HS-5 (cell line): ENCODE measurements around the gene PPP2R1B.
"Not testable (repeated sequence)": the region's sequence is repeated elsewhere in the genome, so short reads cannot be mapped to it uniquely, and the experiment has no call there.

Experiments used
- DNase-seq: peaks from one replicate; pipeline ENCODE4 v3.0.0-alpha.2; 2012; ENCODE audit warnings: low read depth

The PPP2R1B gene

DNA sequence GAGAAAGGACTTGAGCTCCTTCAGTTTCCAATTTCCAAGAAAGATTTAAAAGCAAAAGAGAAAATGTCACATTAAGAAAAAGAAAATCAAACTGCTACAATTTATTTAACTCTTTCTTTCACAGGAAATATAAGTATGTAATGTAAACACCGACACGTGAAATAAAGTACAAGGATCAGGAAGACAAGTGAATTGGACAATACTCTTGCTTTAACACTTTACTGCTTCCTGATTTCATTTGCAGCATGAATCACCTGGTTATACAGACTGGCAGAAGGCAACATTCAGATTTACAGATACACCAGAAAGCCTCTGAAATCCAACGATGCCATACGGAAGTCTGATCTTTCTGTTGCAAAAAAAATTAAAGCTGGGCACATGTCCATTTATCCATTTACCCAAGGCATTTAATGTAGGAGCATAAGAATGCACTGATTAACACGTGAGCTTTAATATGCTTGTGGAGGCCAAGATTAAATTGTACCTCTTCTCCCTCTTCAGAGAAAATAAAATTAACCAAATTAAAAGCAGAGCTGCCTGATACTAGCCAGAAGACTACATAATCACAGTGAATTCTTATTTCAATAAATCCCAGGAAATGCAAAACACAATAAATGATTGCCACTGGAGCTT is 16.0 kb upstream of the PPP2R1B start:
- no peak for DNase-seq

GRCh38 chr11:111779118-111779517 is 12.9 kb upstream of the PPP2R1B start:
- DNase-seq = no peak

DNA sequence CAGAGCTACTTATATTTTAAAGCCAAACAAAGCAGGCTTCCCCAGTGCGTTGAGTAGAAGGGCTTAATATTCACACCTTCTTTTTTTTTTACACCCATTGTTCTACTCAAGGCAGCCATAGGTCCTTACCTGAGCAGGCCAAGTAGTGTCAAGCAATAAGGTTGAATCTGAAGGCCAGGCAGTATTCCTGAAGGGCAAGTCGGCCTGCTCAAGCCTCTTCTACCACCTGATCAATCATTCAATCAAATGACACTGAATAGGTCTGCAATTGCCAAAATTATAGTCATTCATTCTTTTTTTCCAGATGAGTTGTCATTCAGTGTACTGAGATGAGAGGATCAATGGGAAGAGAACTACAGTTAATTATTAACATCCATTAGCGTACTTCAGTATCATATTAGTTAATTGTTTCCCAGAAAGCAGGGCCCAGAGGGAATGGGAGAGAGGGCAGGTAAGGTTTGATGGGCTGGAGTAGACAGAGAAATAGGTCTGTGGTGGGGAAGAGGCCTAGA is 11.9 kb upstream of the PPP2R1B start:
- DNase-seq = no peak

- peak; percentile 49 for DNase-seq
Observed at GRCh38 chr11:111777094-111778046, 11.2 kb upstream of the PPP2R1B start.

DNA sequence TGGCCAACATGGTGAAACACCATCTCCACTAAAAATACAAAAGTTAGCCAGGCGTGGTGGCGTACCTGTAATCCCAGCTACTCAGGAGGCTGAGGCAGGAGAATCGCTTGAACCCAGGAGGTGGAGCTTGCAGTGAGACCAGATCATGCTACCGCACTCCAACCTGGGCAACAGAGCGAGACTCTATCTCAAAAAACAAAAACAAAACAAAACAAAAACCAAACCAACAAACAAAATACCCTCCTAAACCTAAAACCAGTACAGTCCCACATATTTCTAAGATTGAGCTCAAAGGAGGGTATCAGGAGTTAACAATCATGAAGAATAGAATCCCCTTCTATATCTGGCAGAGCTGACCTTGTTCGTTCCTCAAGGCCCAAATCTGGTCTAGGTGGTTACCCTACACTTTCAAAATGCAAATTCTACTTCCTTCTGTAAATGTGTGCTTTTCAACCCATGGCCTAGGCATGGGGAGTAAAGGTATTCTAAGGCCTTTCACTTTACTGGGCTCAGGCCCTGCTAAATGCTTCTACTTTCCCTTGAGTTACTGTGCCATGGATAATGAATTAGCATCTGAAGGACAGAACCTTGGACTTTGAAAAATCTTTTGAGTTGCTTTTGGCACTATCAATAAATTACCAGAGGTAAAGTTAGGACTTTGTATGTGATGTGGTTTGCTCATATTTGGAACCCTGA is 10.4 kb upstream of the PPP2R1B start:
- no peak for DNase-seq

GRCh38 chr11:111774955-111775710 is 8.9 kb upstream of the PPP2R1B start:
- no peak for DNase-seq

DNA sequence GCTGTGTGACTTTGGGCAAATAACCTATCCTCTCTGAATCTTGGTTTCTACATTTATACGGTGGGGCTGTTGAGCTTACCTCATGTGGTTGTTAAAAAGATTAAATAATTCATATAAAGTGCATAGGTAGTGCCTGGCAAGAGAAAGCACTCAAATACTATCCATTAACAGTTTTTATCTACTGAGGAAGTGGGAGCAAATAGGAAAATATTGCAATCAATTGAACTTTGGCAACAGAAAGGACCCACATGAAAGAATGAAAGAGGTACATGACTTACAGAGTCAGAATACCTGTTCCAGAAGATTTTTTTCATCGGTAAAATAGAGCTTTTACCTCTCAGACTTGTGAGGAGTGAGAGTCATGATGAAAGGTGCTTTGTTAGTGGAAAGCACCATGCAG is 6.3 kb upstream of the PPP2R1B start:
- DNase-seq = no peak

GRCh38 chr11:111771205-111771604 is 5.0 kb upstream of the PPP2R1B start:
- not testable (repeated sequence) for DNase-seq

DNA sequence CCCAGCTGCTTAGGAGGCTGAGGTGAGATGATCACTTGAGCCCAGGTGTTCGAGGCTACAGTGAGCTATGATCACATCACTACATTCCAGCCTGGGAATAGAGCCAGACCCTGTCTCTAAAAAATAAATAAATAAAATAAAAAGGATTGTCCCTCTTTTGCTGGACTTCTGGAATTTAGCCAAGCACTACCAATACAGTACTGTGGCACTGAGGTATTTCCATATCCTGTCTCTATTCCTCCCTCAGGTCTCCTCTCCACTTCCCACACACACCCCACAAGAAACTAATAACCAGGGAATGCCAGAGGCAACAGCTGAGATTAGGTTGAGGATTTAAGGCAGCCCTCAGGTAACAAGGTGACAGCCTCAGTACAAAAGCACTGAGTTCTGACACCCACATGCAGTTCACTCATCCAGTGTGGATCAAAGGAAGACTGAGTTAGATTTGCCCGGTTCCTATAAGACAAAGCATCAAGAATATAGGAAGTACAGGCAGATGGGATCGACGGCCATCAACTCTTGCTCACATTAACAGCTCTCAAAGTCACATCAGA is 4.5 kb upstream of the PPP2R1B start:
- DNase-seq = no peak

GRCh38 chr11:111766834-111767142 is 599 bp upstream of the PPP2R1B start:
- no peak for DNase-seq

DNA sequence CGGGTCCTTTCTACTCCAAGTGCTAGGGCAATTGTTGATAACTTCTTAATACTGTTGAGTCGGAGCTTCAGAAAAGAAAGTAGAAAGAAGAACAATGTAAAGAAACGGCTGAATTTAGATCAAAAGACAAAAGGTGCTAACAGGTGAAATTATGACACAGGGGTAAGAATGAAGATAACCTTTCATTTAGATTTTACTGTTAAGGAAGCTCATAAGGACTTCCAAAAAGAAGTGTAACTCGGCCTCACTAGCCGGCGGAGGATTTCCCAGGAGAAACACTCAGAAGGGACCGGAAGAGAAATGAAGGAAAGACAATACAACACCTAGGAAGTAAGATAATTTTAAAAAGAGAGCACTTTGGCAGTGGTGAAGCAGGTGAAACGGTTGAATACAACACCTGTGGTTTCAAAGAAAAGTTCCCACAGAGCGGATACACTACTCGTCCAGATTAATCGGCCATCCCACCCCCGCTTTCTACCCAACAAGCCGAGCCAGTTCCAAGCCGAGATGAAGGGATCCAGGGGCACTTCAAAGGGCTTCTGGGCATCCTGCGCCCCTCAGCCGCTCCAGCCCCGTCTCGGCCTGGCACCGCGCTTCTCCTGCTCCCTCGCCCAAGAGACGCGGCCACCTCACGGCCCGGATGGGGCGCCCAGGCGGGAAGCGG is 737 bp downstream of the PPP2R1B start:
- DNase-seq = no peak

GRCh38 chr11:111764621-111765020 is 1.6 kb downstream of the PPP2R1B start:
- no peak for DNase-seq

- DNase-seq = no peak
Observed at GRCh38 chr11:111762981-111763643, 3.1 kb downstream of the PPP2R1B start.

DNA sequence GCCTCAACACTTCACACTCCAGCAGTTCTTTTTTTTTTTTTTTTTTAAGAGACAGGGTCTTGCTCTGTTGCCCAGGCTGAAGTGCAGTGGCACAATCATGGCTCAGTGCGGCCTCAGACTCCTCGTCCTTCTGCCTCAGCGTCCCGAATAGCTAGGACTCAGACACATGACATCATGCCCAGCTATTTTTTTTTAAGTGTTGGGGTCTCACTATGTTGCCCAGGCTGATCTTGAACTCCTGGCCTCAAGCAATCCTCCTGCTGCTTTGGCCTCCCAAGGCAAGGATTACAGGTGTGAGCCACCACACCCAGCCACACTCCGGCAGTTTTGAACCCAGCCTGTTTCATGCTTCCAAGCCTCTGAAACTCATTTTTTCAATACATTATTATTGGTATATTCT is 3.7 kb downstream of the PPP2R1B start:
- DNase-seq = no peak

DNA sequence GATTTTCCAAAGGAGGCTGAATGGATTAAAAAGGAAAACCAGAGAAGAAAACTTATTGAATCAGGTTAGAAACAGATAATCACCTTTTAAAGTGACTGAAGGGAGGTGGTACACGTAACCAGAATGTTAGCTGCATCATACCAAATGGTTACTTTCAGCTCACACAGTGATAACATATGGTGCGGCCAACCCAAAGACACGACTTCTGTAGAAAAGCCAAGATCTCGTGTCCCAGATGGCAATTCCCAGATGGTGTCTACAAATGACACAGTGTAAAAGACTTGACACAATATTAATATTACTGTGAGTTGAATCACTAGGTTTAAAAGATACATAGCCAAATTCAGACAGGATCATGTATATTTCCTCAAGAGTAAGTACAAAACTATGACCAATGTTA is 5.2 kb downstream of the PPP2R1B start:
- no peak for DNase-seq

DNA sequence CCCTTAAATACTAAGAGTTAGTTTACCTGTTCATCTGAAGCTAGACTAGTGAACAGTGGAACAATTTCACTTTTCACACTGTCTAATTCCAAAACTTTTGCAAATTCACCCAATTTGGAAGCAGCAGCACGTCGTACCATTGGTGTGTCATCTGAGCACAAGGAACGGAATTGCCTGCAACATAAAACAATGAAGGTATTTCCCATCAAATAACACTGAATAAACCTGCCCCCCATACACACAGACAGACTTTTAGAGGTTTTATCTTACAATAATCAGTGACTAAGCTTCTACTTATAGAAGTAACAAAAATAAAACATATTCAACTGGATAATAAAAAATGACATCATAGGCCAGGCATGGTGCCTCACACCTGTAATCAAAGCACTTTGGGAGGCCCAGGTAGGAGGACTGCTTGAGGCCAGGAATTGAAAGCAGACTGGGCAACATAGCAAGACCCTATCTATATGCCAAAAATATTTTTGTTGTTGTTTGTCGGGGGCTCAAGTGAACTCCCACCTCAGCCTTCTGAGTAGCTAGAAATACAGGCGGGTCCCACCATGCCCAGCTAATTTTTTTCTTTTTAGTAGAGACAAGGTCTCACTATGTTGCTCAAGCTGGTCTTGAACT is 6.3 kb downstream of the PPP2R1B start:
- DNase-seq = no peak

DNA sequence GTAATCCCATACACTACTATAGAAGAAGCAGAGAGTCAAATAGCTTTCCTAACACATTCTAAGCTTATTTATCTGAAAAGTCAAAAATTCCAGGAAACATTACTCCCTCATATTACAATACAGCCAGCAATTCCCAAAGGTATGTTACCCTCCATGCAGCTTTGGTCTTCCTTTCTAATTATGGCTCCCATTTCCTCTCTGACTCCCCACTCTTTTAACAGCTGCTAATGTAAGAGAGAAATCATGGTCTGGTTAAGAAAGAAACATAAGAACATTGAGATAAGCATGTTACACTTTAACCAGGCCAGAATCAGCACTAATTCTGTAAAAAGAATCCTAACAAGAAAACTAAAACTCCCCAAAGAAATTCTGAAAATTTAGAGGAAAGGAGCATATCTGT is 6.8 kb downstream of the PPP2R1B start:
- DNase-seq = no peak

- DNase-seq = no peak
Observed at GRCh38 chr11:111756097-111756496, 10.1 kb downstream of the PPP2R1B start.

GRCh38 chr11:111749646-111750045 is 16.5 kb downstream of the PPP2R1B start:
- no peak for DNase-seq
